SK-N-SH (cell line): Measurements from ENCODE around the gene PDE4D. TPM values are rescaled to one million over a fixed set of nuclear protein-coding genes. Genes with fewer than 3 reads are reported as not detected.

Source experiments
- CTCF ChIA-PET: fragments of 300-600, 350-600 bp; formaldehyde crosslinking; extraction: SDS; loops from one replicate; lab custom pipeline; 2021; lab: Yijun Ruan, JAX
- POLR2A ChIA-PET: fragments of 350-600 bp; sonication (Branson Sonifier 250); formaldehyde crosslinking; extraction: SDS; loops from one replicate; lab custom pipeline; 2020; ENCODE audit warnings: antibody characterized with exemption, inconsistent platforms; lab: Yijun Ruan, JAX
- DNase-seq: peaks from one replicate; pipeline ENCODE4 v3.0.0; 2012
- H2AFZ ChIP-seq: fragments of 200-600 bp; sonication (generic); 2 replicates; pipeline ENCODE4 v1.8.1; 2016; ENCODE audit warnings: antibody characterized with exemption, mild to moderate bottlenecking, low read depth
- H3F3A ChIP-seq: fragments of 200-600 bp; sonication (generic); replicated peaks from 2 replicates; pipeline ENCODE3; 2016; ENCODE audit warnings: antibody characterized with exemption, mild to moderate bottlenecking; ENCODE audit not compliant: insufficient read depth
- H3K27ac ChIP-seq, 2 experiments: fragments of 200-500 bp in 1 of 2; fragments of 200-600 bp in 1 of 2; sonication (Bioruptor generic) in 1 of 2; sonication (generic), shearing (Covaris generic) in 1 of 2; 2 replicates each; pipeline versions ENCODE4 v1.5.1 to v1.6.1; 2014 to 2016; ENCODE audit warnings: low read depth in 2 of 2, inconsistent platforms in 1 of 2, low read length in 1 of 2, mild to moderate bottlenecking in 1 of 2, mixed read lengths in 1 of 2
- H3K27me3 ChIP-seq: fragments of 200-600 bp; sonication (generic), shearing (Covaris generic); 2 replicates; pipeline ENCODE4 v1.6.1; 2016; ENCODE audit warnings: mixed run types; ENCODE audit not compliant: insufficient read depth
- H3K36me3 ChIP-seq, 2 experiments: fragments of 200-500 bp in 1 of 2; fragments of 200-600 bp in 1 of 2; sonication (Bioruptor generic) in 1 of 2; sonication (generic) in 1 of 2; replicated peaks in 1 of 2; 2 replicates each; pipeline versions ENCODE3 to v1.5.1; 2014 to 2016; ENCODE audit warnings: low read length in 1 of 2, mild to moderate bottlenecking in 1 of 2; ENCODE audit not compliant: insufficient read depth in 2 of 2, control insufficient read depth in 1 of 2
- H3K4me1 ChIP-seq, 2 experiments: fragments of 200-500 bp in 1 of 2; fragments of 200-600 bp in 1 of 2; sonication (Bioruptor generic) in 1 of 2; sonication (generic), shearing (Covaris generic) in 1 of 2; 2 replicates each; pipeline versions ENCODE4 v1.5.1 to v1.6.1; 2014 to 2016; ENCODE audit warnings: low read depth in 1 of 2, low read length in 1 of 2, mixed run types in 1 of 2; ENCODE audit not compliant: insufficient read depth in 2 of 2, control insufficient read depth in 1 of 2
- H3K4me2 ChIP-seq: fragments of 200-600 bp; sonication (generic), shearing (Covaris generic); 2 replicates; pipeline ENCODE4 v1.6.1; 2017; ENCODE audit warnings: mixed run types
- H3K4me3 ChIP-seq, 2 experiments: fragments of 200-500 bp in 1 of 2; fragments of 200-600 bp in 1 of 2; sonication (Bioruptor generic) in 1 of 2; sonication (generic), shearing (Covaris generic) in 1 of 2; 2 replicates each; pipeline versions ENCODE4 v1.5.1 to v1.8.1; 2014 to 2016; ENCODE audit warnings: low read depth in 2 of 2, inconsistent platforms in 1 of 2, low read length in 1 of 2, mild to moderate bottlenecking in 1 of 2, mixed read lengths in 1 of 2, moderate library complexity in 1 of 2
- H3K79me2 ChIP-seq: fragments of 200-600 bp; sonication (generic); 2 replicates; pipeline ENCODE4 v1.8.1; 2017; ENCODE audit warnings: mild to moderate bottlenecking; ENCODE audit not compliant: insufficient read depth
- H3K9ac ChIP-seq: fragments of 200-600 bp; sonication (generic); 2 replicates; pipeline ENCODE4 v1.6.1; 2017; ENCODE audit warnings: mixed run types
- H3K9me2 ChIP-seq: fragments of 200-600 bp; sonication (generic); 2 replicates; pipeline ENCODE4 v1.6.1; 2017; ENCODE audit warnings: mixed run types
- H3K9me3 ChIP-seq: fragments of 200-600 bp; sonication (generic); 2 replicates; pipeline ENCODE4 v1.6.1; 2017; ENCODE audit warnings: mixed run types, mild to moderate bottlenecking, moderate library complexity
- H4K20me1 ChIP-seq: fragments of 200-600 bp; sonication (generic); 2 replicates; pipeline ENCODE4 v1.6.1; 2017; ENCODE audit warnings: mild to moderate bottlenecking, mixed run types; ENCODE audit not compliant: insufficient read depth
- ELF1 ChIP-seq: IDR thresholded peaks from 2 replicates; pipeline ENCODE4 v1.4.0; 2012
- EP300 ChIP-seq, 2 experiments: IDR thresholded peaks; 2 replicates each; pipeline versions ENCODE4 v1.4.0 to v1.6.1; 2012; ENCODE audit warnings: borderline replicate concordance in 1 of 2, low read depth in 1 of 2, low read length in 1 of 2
- FOXJ3 ChIP-seq: sonication (generic); formaldehyde crosslinking; IDR thresholded peaks from 2 replicates; pipeline ENCODE4 v1.5.1; 2020; ENCODE audit warnings: mild to moderate bottlenecking, missing genetic modification reagents
- FOXM1 ChIP-seq: IDR thresholded peaks from 2 replicates; pipeline ENCODE4 v1.4.0; 2012; ENCODE audit warnings: low read depth, mild to moderate bottlenecking
- GABPA ChIP-seq: IDR thresholded peaks from 2 replicates; pipeline ENCODE4 v1.4.0; 2012; ENCODE audit warnings: low read depth, mild to moderate bottlenecking
- GATA2 ChIP-seq: sonication (generic); formaldehyde crosslinking; IDR thresholded peaks from 2 replicates; pipeline ENCODE4 v1.5.0; 2020; ENCODE audit warnings: mild to moderate bottlenecking, missing genetic modification reagents
- IRF3 ChIP-seq: fragments of 150-350 bp; IDR thresholded peaks from 2 replicates; pipeline ENCODE4 v1.6.1; 2016; ENCODE audit warnings: mild to moderate bottlenecking, low read depth, low read length
- NRF1 ChIP-seq: IDR thresholded peaks from 2 replicates; pipeline ENCODE4 v1.6.1; 2012; ENCODE audit warnings: low read depth, mild to moderate bottlenecking, low read length
- POLR2AphosphoS5 ChIP-seq: IDR thresholded peaks from 2 replicates; pipeline ENCODE4 v1.6.1; 2012; ENCODE audit warnings: low read depth, low read length
- REST ChIP-seq: IDR thresholded peaks from 2 replicates; pipeline ENCODE4 v1.6.1; 2012; ENCODE audit warnings: mild to moderate bottlenecking, low read depth, low read length, moderate library complexity
- RFX5 ChIP-seq: IDR thresholded peaks from 2 replicates; pipeline ENCODE4 v1.6.1; 2012; ENCODE audit warnings: mild to moderate bottlenecking, improper control_type of control experiment, low read length
- RXRA ChIP-seq: IDR thresholded peaks from 2 replicates; pipeline ENCODE4 v1.4.0; 2012; ENCODE audit warnings: low read depth, mild to moderate bottlenecking, borderline replicate concordance
- SIN3A ChIP-seq: IDR thresholded peaks from 2 replicates; pipeline ENCODE4 v1.6.1; 2012; ENCODE audit warnings: low read depth, mild to moderate bottlenecking, low read length, moderate library complexity, borderline replicate concordance
- SMC3 ChIP-seq: IDR thresholded peaks from 2 replicates; pipeline ENCODE4 v1.6.1; 2012; ENCODE audit warnings: low read depth, low read length, improper control_type of control experiment
- TCF12 ChIP-seq: IDR thresholded peaks from 2 replicates; pipeline ENCODE4 v1.4.0; 2012
- USF1 ChIP-seq: IDR thresholded peaks from 2 replicates; pipeline ENCODE4 v1.4.0; 2012; ENCODE audit warnings: low read depth, borderline replicate concordance
- YY1 ChIP-seq: IDR thresholded peaks from 2 replicates; pipeline ENCODE4 v1.4.0; 2012; ENCODE audit warnings: low read depth, mild to moderate bottlenecking
- ZBTB33 ChIP-seq: IDR thresholded peaks from 2 replicates; pipeline ENCODE4 v1.4.0; 2012; ENCODE audit warnings: low read depth, borderline replicate concordance
- WGBS: methylation state at CpG from one replicate; pipeline ENCODE4 v1.1.6; 2017; ENCODE audit warnings: low lambda C conversion rate; 5-methylcytosine and 5-hydroxymethylcytosine counted together
- polyA plus RNA-seq, 3 experiments: library from polyadenylated mRNA; depleted of rRNA; stranded (reverse); fragments of >200 nt; gene quantifications; 2 replicates each; pipeline ENCODE4 v1.2.3, GENCODE V29; 2012
- TF ChIP-seq, protein P1 (sequence below): IDR thresholded peaks from 2 replicates; pipeline ENCODE4 v1.4.0; 2012; ENCODE audit warnings: low read depth
- TF ChIP-seq, protein P2 (sequence below): IDR thresholded peaks from 2 replicates; pipeline ENCODE4; 2012

PDE4D gene
- polyA plus RNA-seq, 1 of the 3 experiments (the other 2 are of a cell fraction) = 2.4 TPM

DNA sequence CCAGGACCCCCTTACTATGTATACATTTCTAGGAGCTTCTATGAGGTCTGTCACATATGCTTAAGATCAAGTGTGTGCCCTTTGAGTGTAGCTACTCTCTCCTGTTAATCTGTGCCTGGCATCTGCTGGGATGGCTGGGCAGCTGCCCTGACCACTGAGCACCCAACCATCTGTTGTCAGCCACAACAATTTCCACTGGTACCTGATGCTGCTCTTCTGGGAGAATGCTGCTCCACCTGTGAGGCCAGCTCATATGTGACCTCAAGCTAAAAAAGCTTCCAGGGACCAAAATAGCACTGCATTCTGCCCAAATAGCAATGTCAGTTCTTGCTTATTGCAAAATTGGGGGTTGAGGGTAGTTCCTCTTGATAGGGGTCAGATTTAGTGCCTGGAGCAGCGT is 715.0 kb downstream of the PDE4D start:
- POLR2A ChIA-PET = no interaction called here
- 86% methylated on average over 1 of the region's 1 CpG for WGBS
- TF ChIP-seq POLR2AphosphoS5 = no peak
- no peak for TF ChIP-seq SIN3A
- no peak for TF ChIP-seq YY1
- TF ChIP-seq, protein P1, sequence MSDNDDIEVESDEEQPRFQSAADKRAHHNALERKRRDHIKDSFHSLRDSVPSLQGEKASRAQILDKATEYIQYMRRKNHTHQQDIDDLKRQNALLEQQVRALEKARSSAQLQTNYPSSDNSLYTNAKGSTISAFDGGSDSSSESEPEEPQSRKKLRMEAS = no peak
- TF ChIP-seq FOXM1 = no peak
- TF ChIP-seq TCF12 = no peak
- TF ChIP-seq, protein P2, sequence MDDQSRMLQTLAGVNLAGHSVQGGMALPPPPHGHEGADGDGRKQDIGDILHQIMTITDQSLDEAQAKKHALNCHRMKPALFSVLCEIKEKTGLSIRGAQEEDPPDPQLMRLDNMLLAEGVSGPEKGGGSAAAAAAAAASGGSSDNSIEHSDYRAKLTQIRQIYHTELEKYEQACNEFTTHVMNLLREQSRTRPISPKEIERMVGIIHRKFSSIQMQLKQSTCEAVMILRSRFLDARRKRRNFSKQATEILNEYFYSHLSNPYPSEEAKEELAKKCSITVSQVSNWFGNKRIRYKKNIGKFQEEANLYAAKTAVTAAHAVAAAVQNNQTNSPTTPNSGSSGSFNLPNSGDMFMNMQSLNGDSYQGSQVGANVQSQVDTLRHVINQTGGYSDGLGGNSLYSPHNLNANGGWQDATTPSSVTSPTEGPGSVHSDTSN = no peak
- TF ChIP-seq ZBTB33 = no peak
- TF ChIP-seq RFX5 = no peak
- no peak for TF ChIP-seq EP300 (IDR thresholded peaks at IDR 0.05; ENCODE audit: borderline replicate concordance in 1 of 2, low read depth in 1 of 2, low read length in 1 of 2)
- TF ChIP-seq ELF1 = no peak
- no peak for TF ChIP-seq RXRA
- no peak for TF ChIP-seq REST
- TF ChIP-seq FOXJ3 (CRISPR knock-in tag) = no peak
- TF ChIP-seq USF1 = no peak
- TF ChIP-seq IRF3 = no peak
- TF ChIP-seq GATA2 (CRISPR knock-in tag) = no peak
- no peak for TF ChIP-seq SMC3
- TF ChIP-seq GABPA = no peak
- no peak for TF ChIP-seq NRF1
- Histone ChIP-seq H3F3A (no peaks in the 10 kb centered on the region), H3K9me2 (no peaks in the 10 kb centered on the region), H4K20me1 (no peaks in the 10 kb centered on the region), H3K27ac (no peak overlapping the region), H3K4me2 (no peak overlapping the region), H2AFZ (no peak overlapping the region), H3K4me3 (no peak overlapping the region), H3K79me2 (no peaks in the 10 kb centered on the region), H3K4me1 (peaks cover 0 to 5% of the 10 kb centered on the region in 2 experiments; a peak in 2 of 4 replicates), H3K9ac (no peak overlapping the region), H3K36me3 (no peaks in the 10 kb centered on the region), H3K27me3 (no peaks in the 10 kb centered on the region), H3K9me3 (no peaks in the 10 kb centered on the region)
- no peak for DNase-seq
- CTCF ChIA-PET = interaction anchor here (1.0 to 9.0 kb wide), 5 partner anchors 9 to 292 kb away, joined by 3 to 76 read pairs (median 3); no protein-coding TSS in a partner anchor
